Testis (tissue), 3 donors: Measurements from ENCODE around the gene UBTF. TPM values are rescaled to one million over a fixed set of nuclear protein-coding genes. Genes with fewer than 3 reads are reported as not detected.

Experiments used
- DNase-seq: peaks from one replicate; pipeline ENCODE4 v3.0.0-alpha.2; 2019
- H3K27ac ChIP-seq, 2 donors: fragments of 200-600 bp; sonication (generic); one replicate each; pipeline ENCODE4 v1.5.1; 2019
- H3K27me3 ChIP-seq: fragments of 200-600 bp; sonication (generic); one replicate; pipeline ENCODE4 v1.5.1; 2019
- H3K36me3 ChIP-seq: fragments of 200-600 bp; sonication (generic); one replicate; pipeline ENCODE4 v1.5.1; 2017; ENCODE audit warnings: low read depth; ENCODE audit errors: missing control alignments
- H3K4me1 ChIP-seq: fragments of 200-600 bp; sonication (generic); one replicate; pipeline ENCODE4 v1.5.1; 2019
- H3K4me3 ChIP-seq, 2 donors: fragments of 200-600 bp; sonication (generic); one replicate each; pipeline ENCODE4 v1.5.1; 2017 to 2019
- H3K9me3 ChIP-seq: fragments of 200-600 bp; sonication (generic); one replicate; pipeline ENCODE4 v1.5.1; 2017
- CTCF ChIP-seq, 3 experiments: fragments of 450-650 bp in 2 of 3; fragments of 200-600 bp in 1 of 3; sonication (generic) in 1 of 3; IDR thresholded peaks; one replicate each; pipeline ENCODE4 v1.5.1; 2016 to 2019; ENCODE audit warnings: antibody characterized with exemption in 3 of 3, mild to moderate bottlenecking in 2 of 3, moderate library complexity in 1 of 3
- POLR2A ChIP-seq: fragments of 450-650 bp; IDR thresholded peaks from one replicate; pipeline ENCODE4 v1.6.1; 2017; ENCODE audit warnings: antibody characterized with exemption, mild to moderate bottlenecking, moderate library complexity
- WGBS, 2 donors: methylation state at CpG; one replicate each; pipeline ENCODE4 v1.1.5; 2018; 5-methylcytosine and 5-hydroxymethylcytosine counted together
- intact Hi-C: fragments of 100-400 bp; cut with DNase I; formaldehyde crosslinking; loops from one replicate; pipeline ENCODE4 v1.15.1; 2023; ENCODE audit warnings: low total_unique reads
- polyA plus RNA-seq: library from polyadenylated mRNA; stranded (reverse); fragments of 350-450 nt; fragmentation: Illumina TruSeq; extraction: RNeasy Lipid Tissue Mini Kit (QIAGEN cat#74804); gene quantifications from one replicate; pipeline ENCODE4 v1.2.3, GENCODE V29; 2014; ENCODE audit warnings: low read depth, low replicate concordance; ENCODE audit not compliant: insufficient read depth
- total RNA-seq, 2 donors: library from RNA; depleted of rRNA; stranded (reverse); fragments of >200 nt; gene quantifications; one replicate each; pipeline ENCODE4 v1.2.3, GENCODE V29; 2016

The UBTF gene
- total and polyA plus RNA-seq, 3 donors from 2014 or later = 54.2 to 78.7 (median 69.6) TPM

- no peak overlapping the region for H3K4me3 ChIP-seq
- peak overlapping the region; percentile 91 to 99 for H3K27ac ChIP-seq
- no peaks in the 10 kb centered on the region for H3K27me3 ChIP-seq
- 30 to 31% methylated on average over 7 of the region's 7 CpGs for WGBS, 2 donors
- TF ChIP-seq POLR2A (no peak), CTCF (IDR thresholded peaks at IDR 0.05) (no peak)
- intact Hi-C loops = loop anchor here (5.0 kb wide), 1 partner anchor 99 kb away; the partner anchor contains the start of gene SLC25A39
- DNase-seq = peak; percentile 66
- H3K4me1 ChIP-seq = peaks cover 20% of the 10 kb centered on the region
- no peaks in the 10 kb centered on the region for H3K9me3 ChIP-seq
- H3K36me3 ChIP-seq = no peaks in the 10 kb centered on the region
These were observed 4.1 kb upstream of the UBTF start for GRCh38 chr17:44223541-44224071.

DNA sequence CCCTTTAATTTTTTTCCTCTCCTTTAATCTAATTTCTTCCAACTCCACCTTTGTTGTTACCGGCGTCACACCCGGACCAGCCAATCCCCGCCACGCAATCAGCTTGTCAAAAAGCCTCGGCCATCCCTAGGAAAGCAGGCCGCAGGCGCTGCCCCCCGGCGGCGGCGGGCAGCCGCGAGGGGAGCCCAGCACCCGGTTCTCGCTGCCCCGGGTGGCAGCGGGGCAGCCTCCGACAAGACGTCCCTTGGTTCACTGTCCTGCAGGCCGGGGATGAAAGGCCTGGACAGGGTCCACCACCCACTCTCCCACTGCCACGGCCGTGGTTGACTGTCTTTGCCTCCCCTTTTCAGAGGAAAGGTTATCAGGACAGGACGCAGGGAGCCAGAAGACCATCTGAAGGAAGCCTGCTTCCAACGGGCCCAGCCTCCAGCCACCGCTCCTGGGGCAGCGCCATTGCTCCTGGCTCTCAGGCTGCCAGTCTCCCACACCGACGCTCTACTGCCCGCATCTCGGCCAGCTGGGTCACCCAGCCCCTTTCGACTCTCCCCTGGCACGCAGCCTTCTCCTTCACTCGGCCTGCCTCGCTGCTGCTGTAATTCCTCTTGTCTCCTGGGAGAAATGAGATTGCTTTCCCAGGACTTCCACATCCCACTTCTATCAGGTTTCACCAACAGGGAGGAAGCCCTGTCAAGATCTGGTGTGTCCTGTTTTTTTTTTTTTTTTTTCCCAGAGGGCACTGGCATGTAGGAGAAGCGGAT is 2.8 kb upstream of the UBTF start:
- Histone ChIP-seq H3K9me3 (no peaks in the 10 kb centered on the region), H3K4me3 (peak overlapping the region; percentile 78 to 93), H3K27ac (peak overlapping the region; percentile 91 to 99), H3K36me3 (no peaks in the 10 kb centered on the region), H3K27me3 (no peaks in the 10 kb centered on the region), H3K4me1 (peaks cover 29% of the 10 kb centered on the region)
- DNase-seq = peak; percentile 92
- intact Hi-C loops = loop anchor here (5.0 kb wide), 1 partner anchor 100 kb away; the partner anchor contains the start of gene SLC25A39
- peak; percentile 33 for TF ChIP-seq POLR2A
- peak in 1 of 3 experiments; percentile 1 for TF ChIP-seq CTCF (IDR thresholded peaks at IDR 0.05)
- 1 to 4% methylated on average over 32 to 36 of the region's 36 CpGs for WGBS, 2 donors

DNA sequence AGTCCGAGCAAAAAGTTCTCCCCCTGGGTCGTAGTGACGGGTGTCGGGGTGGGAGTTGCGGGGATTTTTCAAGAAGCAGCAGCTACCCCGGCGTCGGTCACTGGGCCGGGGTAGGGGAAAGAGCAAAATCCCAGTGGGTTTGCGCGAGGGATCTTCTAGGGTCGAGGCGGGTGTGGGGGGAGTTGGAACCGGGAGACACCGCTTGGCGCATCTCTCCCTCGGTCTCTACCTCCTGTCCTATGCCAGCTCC is 2.3 kb upstream of the UBTF start:
- WGBS, 2 donors = 1% methylated on average over 16 to 17 of the region's 17 CpGs
- Histone ChIP-seq H3K4me3 (peak overlapping the region; percentile 78 to 93), H3K9me3 (no peaks in the 10 kb centered on the region), H3K36me3 (no peaks in the 10 kb centered on the region), H3K27me3 (no peaks in the 10 kb centered on the region), H3K27ac (peak overlapping the region; percentile 91 to 99), H3K4me1 (peaks cover 31% of the 10 kb centered on the region)
- intact Hi-C loops = loop anchor here (5.0 kb wide), 1 partner anchor 101 kb away; the partner anchor contains the start of gene SLC25A39
- no peak for DNase-seq
- TF ChIP-seq CTCF (IDR thresholded peaks at IDR 0.05) (no peak), POLR2A (no peak)

- H3K9me3 ChIP-seq = no peaks in the 10 kb centered on the region
- WGBS, 2 donors = 0 to 1% methylated on average over 38 to 53 of the region's 54 CpGs
- no peaks in the 10 kb centered on the region for H3K36me3 ChIP-seq
- no peaks in the 10 kb centered on the region for H3K27me3 ChIP-seq
- H3K4me1 ChIP-seq = peaks cover 31% of the 10 kb centered on the region
- peak overlapping the region; percentile 78 to 93 for H3K4me3 ChIP-seq
- TF ChIP-seq CTCF (IDR thresholded peaks at IDR 0.05) (no peak), POLR2A (no peak)
- intact Hi-C loops = loop anchor here (5.0 kb wide), 1 partner anchor 101 kb away; the partner anchor contains the start of gene SLC25A39
- peak; percentile 79 for DNase-seq
- peak overlapping the region; percentile 91 to 99 for H3K27ac ChIP-seq
These were observed 1.8 kb upstream of the UBTF start for GRCh38 chr17:44221084-44221861.
